Measurements from ENCODE around the gene AOPEP.

GRCh38 chr9:94911986-94912635, 185.6 kb downstream of the AOPEP start:
- TF ChIP-seq POLR2A (IDR thresholded peaks at IDR 0.05) (no peak), CTCF (IDR thresholded peaks at IDR 0.05) (no peak)

Data from thyroid gland (tissue), 4 donors.